GM12878 (cell line): ENCODE measurements around the gene TRAPPC11. TPM values are rescaled to one million over a fixed set of nuclear protein-coding genes. Genes with fewer than 3 reads are reported as not detected.
A peak's percentile ranks its signal among the peaks of the same experiment; 100 is the strongest.

Source experiments
- ATAC-seq: fragments of 200-7000 bp; cut with Tn5 transposase; 3 replicates; pipeline ENCODE4 v1.9.1; 2020; ENCODE audit warnings: mild to moderate bottlenecking, moderate library complexity
- BruUV-seq: library from RNA; stranded (reverse); fragments of 400-500 nt; replicated peaks from 2 replicates; lab custom pipeline; 2021; lab: Mats Ljungman, UMichigan
- CTCF ChIA-PET: fragments of 300-600 bp; sonication (Branson Sonifier 250); formaldehyde crosslinking; extraction: SDS; loops from one replicate; lab custom pipeline; 2021; ENCODE audit warnings: inconsistent platforms; lab: Yijun Ruan, JAX
- POLR2A ChIA-PET: fragments of 350-600 bp; formaldehyde crosslinking; extraction: SDS; loops from one replicate; lab custom pipeline; 2021; ENCODE audit warnings: inconsistent platforms; lab: Charles Lee
- RAD21 ChIA-PET: fragments of 300-600 bp; sonication (Branson Sonifier 250); formaldehyde crosslinking; loops from one replicate; lab custom pipeline; 2023; ENCODE audit warnings: antibody characterized with exemption; ENCODE audit not compliant: unreplicated experiment; lab: Charles Lee
- SMC1A ChIA-PET: fragments of 300-600 bp; sonication (Branson Sonifier 250); formaldehyde crosslinking; loops from one replicate; lab custom pipeline; 2023; ENCODE audit not compliant: unreplicated experiment, uncharacterized antibody; lab: Charles Lee
- DNase-seq: peaks from one replicate; pipeline ENCODE4 v3.0.0-alpha.2; 2011; ENCODE audit warnings: low read depth, low spot score
- FAIRE-seq: peaks from 3 replicates; lab custom pipeline; 2011; peaks lifted over from hg19 to GRCh38; lab: Jason Lieb, UNC
- H2AFZ ChIP-seq: 2 replicates; pipeline ENCODE4 v1.6.0; 2011; ENCODE audit warnings: low read depth, low read length, control low read depth; ENCODE audit not compliant: control insufficient read depth
- H3K27ac ChIP-seq: 2 replicates; pipeline ENCODE4 v1.5.1; 2011; ENCODE audit warnings: control low read depth; ENCODE audit not compliant: control insufficient read depth, insufficient read depth
- H3K27me3 ChIP-seq, 2 experiments: replicated peaks in 1 of 2; 2 replicates each; pipeline versions ENCODE4 v1.6.0 to v1.6.1; 2011; ENCODE audit warnings: low read length in 1 of 2; ENCODE audit not compliant: control insufficient read depth in 2 of 2, insufficient read depth in 2 of 2
- H3K36me3 ChIP-seq, 2 experiments: 2 replicates each; pipeline ENCODE4 v1.5.1; 2011; ENCODE audit warnings: low read length in 1 of 2; ENCODE audit not compliant: control insufficient read depth in 2 of 2, insufficient read depth in 2 of 2
- H3K4me1 ChIP-seq: 2 replicates; pipeline ENCODE4 v1.6.1; 2011; ENCODE audit warnings: mild to moderate bottlenecking, low read length, moderate library complexity, mixed read lengths; ENCODE audit not compliant: control insufficient read depth, insufficient read depth
- H3K4me2 ChIP-seq: 2 replicates; pipeline ENCODE4 v1.6.0; 2011; ENCODE audit warnings: control low read depth; ENCODE audit not compliant: control insufficient read depth, insufficient read depth
- H3K4me3 ChIP-seq: fragments of 200-600 bp; sonication (generic); 2 replicates; pipeline ENCODE4 v1.5.1; 2016
- H3K79me2 ChIP-seq: 2 replicates; pipeline ENCODE4 v1.6.0; 2011; ENCODE audit warnings: low read length; ENCODE audit not compliant: control insufficient read depth, insufficient read depth
- H3K9ac ChIP-seq: 2 replicates; pipeline ENCODE4 v1.8.0; 2011; ENCODE audit warnings: low read length, control low read depth, mixed read lengths; ENCODE audit not compliant: control insufficient read depth, insufficient read depth
- H3K9me3 ChIP-seq: replicated peaks from 3 replicates; pipeline ENCODE4 v1.5.1; 2011; ENCODE audit warnings: mild to moderate bottlenecking, low read length; ENCODE audit not compliant: control insufficient read depth, insufficient read depth
- H4K20me1 ChIP-seq: 2 replicates; pipeline ENCODE4 v1.6.0; 2011; ENCODE audit not compliant: control insufficient read depth, insufficient read depth
- ASH2L ChIP-seq: fragments of 300-600, 200-600 bp; sonication (generic); IDR thresholded peaks from 2 replicates; pipeline ENCODE4 v1.6.1; 2017; ENCODE audit warnings: low read depth, mild to moderate bottlenecking, borderline replicate concordance
- BCLAF1 ChIP-seq: fragments of 450-650 bp; IDR thresholded peaks from 2 replicates; pipeline ENCODE4 v1.6.1; 2017; ENCODE audit warnings: antibody characterized with exemption, mild to moderate bottlenecking, moderate library complexity
- CHD2 ChIP-seq: IDR thresholded peaks from 2 replicates; pipeline ENCODE4 v1.6.1; 2011; ENCODE audit warnings: low read depth, low read length, improper control_type of control experiment, borderline replicate concordance
- HDAC6 ChIP-seq: fragments of 200-600 bp; sonication (generic); IDR thresholded peaks from one replicate; pipeline ENCODE4 v1.8.0; 2017; ENCODE audit warnings: antibody characterized with exemption; ENCODE audit not compliant: unreplicated experiment
- NFYA ChIP-seq: IDR thresholded peaks from 2 replicates; pipeline ENCODE4 v1.6.1; 2011; ENCODE audit warnings: low read depth, mild to moderate bottlenecking, low read length, improper control_type of control experiment, borderline replicate concordance
- RAD21 ChIP-seq: IDR thresholded peaks from 2 replicates; pipeline ENCODE4 v1.6.1; 2011; ENCODE audit warnings: mild to moderate bottlenecking, low read depth, low read length, moderate library complexity; ENCODE audit not compliant: insufficient read depth
- SMC3 ChIP-seq: IDR thresholded peaks from 2 replicates; pipeline ENCODE4 v1.6.1; 2011; ENCODE audit warnings: low read length, improper control_type of control experiment, borderline replicate concordance
- SUPT20H ChIP-seq: IDR thresholded peaks from 2 replicates; pipeline ENCODE4 v1.6.1; 2011; ENCODE audit warnings: low read depth, mild to moderate bottlenecking, low read length, moderate library complexity, borderline replicate concordance; ENCODE audit not compliant: control insufficient read depth
- TCF7 ChIP-seq: IDR thresholded peaks from 2 replicates; pipeline ENCODE4 v1.6.1; 2014; ENCODE audit warnings: antibody characterized with exemption, borderline replicate concordance
- ZBTB33 ChIP-seq: fragments of 450-650 bp; IDR thresholded peaks from 2 replicates; pipeline ENCODE4 v1.6.1; 2017; ENCODE audit warnings: mild to moderate bottlenecking
- WGBS: methylation state at CpG from one replicate; pipeline ENCODE4 v1.1.6; 2016; ENCODE audit warnings: low lambda C conversion rate; ENCODE audit not compliant: insufficient replicate concordance, insufficient coverage; ENCODE audit errors: missing lambda C conversion rate; 5-methylcytosine and 5-hydroxymethylcytosine counted together
- in situ Hi-C: fragments of 300-500 bp; cut with MboI; formaldehyde crosslinking; loops from 9 replicates; pipeline ENCODE4 v1.14.3; 2018; ENCODE audit warnings: mixed read lengths
- intact Hi-C: fragments of 100-400 bp; cut with micrococcal nuclease; formaldehyde crosslinking; loops from one replicate; pipeline ENCODE4 v1.14.2; 2022; ENCODE audit not compliant: unreplicated experiment
- polyA plus RNA-seq, 11 experiments: library from polyadenylated mRNA; depleted of rRNA in 4 of 11; unstranded in 6 of 11; stranded (reverse) in 5 of 11; fragments of >200 nt; fragmentation: Nextera tagmentation in 4 of 11; fragmentation: Illumina TruSeq in 1 of 11; extraction: Ambion mirVana in 4 of 11; extraction: Trizol in 1 of 11; gene quantifications; 1 replicate in 1 of 11; 2 replicates in 10 of 11; pipeline versions ENCODE4 v1.2.1 to v1.2.3, GENCODE V29; 2011 to 2016; ENCODE audit warnings: inconsistent platforms in 2 of 11, missing spikeins in 2 of 11, low read depth in 1 of 11
- total RNA-seq, 4 experiments: library from RNA; depleted of rRNA in 3 of 4; stranded (reverse); fragments of >200 nt in 3 of 4; fragmentation: Illumina TruSeq in 1 of 4; extraction: Trizol in 1 of 4; gene quantifications; 2 replicates each; pipeline versions ENCODE4 v1.2.1 to v1.2.3, GENCODE V29; 2013 to 2021

The TRAPPC11 gene
- total and polyA plus RNA-seq, 10 of the 15 experiments (the other 5 are each of a cell fraction or from before 2014, with no cell fraction given) = 7.3 to 40.5 (median 22.3) TPM

- Histone ChIP-seq H3K9ac (no peak overlapping the region), H3K36me3 (no peaks in the 10 kb centered on the region), H4K20me1 (no peaks in the 10 kb centered on the region), H3K27me3 (no peaks in the 10 kb centered on the region), H3K27ac (no peak overlapping the region), H3K4me1 (no peaks in the 10 kb centered on the region), H3K4me2 (no peak overlapping the region), H2AFZ (no peak overlapping the region), H3K79me2 (no peaks in the 10 kb centered on the region), H3K4me3 (no peak overlapping the region), H3K9me3 (no peaks in the 10 kb centered on the region; the same call in 2 of the 3 replicates)
- POLR2A ChIA-PET = interaction anchor here (0.6 kb wide), 1 partner anchor 9 kb away, joined by 7 read pairs; no protein-coding TSS in a partner anchor
- WGBS = 36% methylated on average over 13 of the region's 13 CpGs
- RAD21 ChIA-PET = no interaction called here
- in situ Hi-C loops (no loop called here), intact Hi-C loops (no loop called here)
- FAIRE-seq = no peak
- SMC1A ChIA-PET = interaction anchor here (0.5 kb wide), 1 partner anchor 15 kb away, joined by 3 read pairs; no protein-coding TSS in a partner anchor
- TF ChIP-seq CHD2 (no peak), HDAC6 (no peak), ASH2L (no peak), RAD21 (no peak), SMC3 (no peak), NFYA (no peak), TCF7 (no peak), BCLAF1 (no peak), ZBTB33 (no peak), SUPT20H (no peak)
- ATAC-seq = peak; percentile 58
- BruUV-seq = no TSS peak
- CTCF ChIA-PET = interaction anchor here (1.0 to 1.1 kb wide), 2 partner anchors 9 to 11 kb away, joined by 3 read pairs; no protein-coding TSS in a partner anchor
- no peak for DNase-seq
These were observed 70.6 kb downstream of the TRAPPC11 start for GRCh38 chr4:183729430-183730328.
